Neutrophil (primary cell): ENCODE measurements around the gene GPNMB.

Experiments used
- H3K27ac ChIP-seq: fragments of 200-600 bp; sonication (generic); 2 replicates; pipeline ENCODE4 v1.5.1; 2016; ENCODE audit warnings: mild to moderate bottlenecking, moderate library complexity
- H3K27me3 ChIP-seq: fragments of 200-600 bp; sonication (generic); 2 replicates; pipeline ENCODE4 v1.6.0; 2016; ENCODE audit warnings: mild to moderate bottlenecking
- H3K36me3 ChIP-seq: fragments of 200-600 bp; sonication (generic); 2 replicates; pipeline ENCODE4 v1.5.1; 2017
- H3K4me1 ChIP-seq, 2 experiments: fragments of 200-600 bp in 1 of 2; sonication (generic) in 1 of 2; 1 replicate in 1 of 2; 2 replicates in 1 of 2; pipeline versions ENCODE4 v1.5.1 to v1.6.1; 2013 to 2016; ENCODE audit warnings: low read depth in 1 of 2, low read length in 1 of 2, mild to moderate bottlenecking in 1 of 2, moderate library complexity in 1 of 2; ENCODE audit not compliant: control insufficient read depth in 1 of 2, insufficient read depth in 1 of 2
- H3K4me3 ChIP-seq, 2 experiments: fragments of 200-600 bp in 1 of 2; sonication (generic) in 1 of 2; 1 replicate in 1 of 2; 2 replicates in 1 of 2; pipeline ENCODE4 v1.5.1; 2013 to 2016; ENCODE audit warnings: low read depth in 1 of 2, low read length in 1 of 2, mild to moderate bottlenecking in 1 of 2, moderate library complexity in 1 of 2
- H3K9me3 ChIP-seq: fragments of 200-600 bp; sonication (generic); 2 replicates; pipeline ENCODE4 v1.5.1; 2016
- TF ChIP-seq, protein P1 (sequence below): fragments of 200-600 bp; sonication (generic); IDR thresholded peaks from 2 replicates; pipeline ENCODE4 v1.5.1; 2016; ENCODE audit warnings: antibody characterized with exemption

GPNMB gene

DNA sequence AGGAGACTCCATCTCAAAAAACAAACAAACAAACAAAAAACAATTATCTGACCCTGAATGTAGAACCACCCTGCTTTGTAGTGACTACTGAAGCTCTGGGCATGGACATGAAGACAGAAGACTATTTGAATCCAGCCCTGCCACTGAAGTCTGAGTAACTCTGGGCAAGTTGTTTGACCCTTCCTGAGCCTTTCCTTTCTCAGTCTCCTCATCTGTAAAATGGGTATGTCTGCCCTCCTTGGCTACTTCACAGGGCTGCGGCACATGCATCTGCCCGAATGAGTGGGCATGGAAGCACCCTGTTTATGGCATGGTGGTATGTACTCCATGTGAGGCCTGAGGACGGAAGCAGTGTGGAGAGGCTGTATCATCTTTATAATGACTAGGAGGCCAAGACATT lies 30.4 kb downstream of the GPNMB start:
- H3K4me3 ChIP-seq: no peak overlapping the region
- H3K27ac ChIP-seq: peak overlapping the region; percentile 28
- TF ChIP-seq, protein P1, sequence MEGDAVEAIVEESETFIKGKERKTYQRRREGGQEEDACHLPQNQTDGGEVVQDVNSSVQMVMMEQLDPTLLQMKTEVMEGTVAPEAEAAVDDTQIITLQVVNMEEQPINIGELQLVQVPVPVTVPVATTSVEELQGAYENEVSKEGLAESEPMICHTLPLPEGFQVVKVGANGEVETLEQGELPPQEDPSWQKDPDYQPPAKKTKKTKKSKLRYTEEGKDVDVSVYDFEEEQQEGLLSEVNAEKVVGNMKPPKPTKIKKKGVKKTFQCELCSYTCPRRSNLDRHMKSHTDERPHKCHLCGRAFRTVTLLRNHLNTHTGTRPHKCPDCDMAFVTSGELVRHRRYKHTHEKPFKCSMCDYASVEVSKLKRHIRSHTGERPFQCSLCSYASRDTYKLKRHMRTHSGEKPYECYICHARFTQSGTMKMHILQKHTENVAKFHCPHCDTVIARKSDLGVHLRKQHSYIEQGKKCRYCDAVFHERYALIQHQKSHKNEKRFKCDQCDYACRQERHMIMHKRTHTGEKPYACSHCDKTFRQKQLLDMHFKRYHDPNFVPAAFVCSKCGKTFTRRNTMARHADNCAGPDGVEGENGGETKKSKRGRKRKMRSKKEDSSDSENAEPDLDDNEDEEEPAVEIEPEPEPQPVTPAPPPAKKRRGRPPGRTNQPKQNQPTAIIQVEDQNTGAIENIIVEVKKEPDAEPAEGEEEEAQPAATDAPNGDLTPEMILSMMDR: no peak
- H3K36me3 ChIP-seq: no peaks in the 10 kb centered on the region
- no peaks in the 10 kb centered on the region for H3K9me3 ChIP-seq
- peaks cover 15 to 16% of the 10 kb centered on the region in 2 experiments for H3K4me1 ChIP-seq
- H3K27me3 ChIP-seq: no peaks in the 10 kb centered on the region

DNA sequence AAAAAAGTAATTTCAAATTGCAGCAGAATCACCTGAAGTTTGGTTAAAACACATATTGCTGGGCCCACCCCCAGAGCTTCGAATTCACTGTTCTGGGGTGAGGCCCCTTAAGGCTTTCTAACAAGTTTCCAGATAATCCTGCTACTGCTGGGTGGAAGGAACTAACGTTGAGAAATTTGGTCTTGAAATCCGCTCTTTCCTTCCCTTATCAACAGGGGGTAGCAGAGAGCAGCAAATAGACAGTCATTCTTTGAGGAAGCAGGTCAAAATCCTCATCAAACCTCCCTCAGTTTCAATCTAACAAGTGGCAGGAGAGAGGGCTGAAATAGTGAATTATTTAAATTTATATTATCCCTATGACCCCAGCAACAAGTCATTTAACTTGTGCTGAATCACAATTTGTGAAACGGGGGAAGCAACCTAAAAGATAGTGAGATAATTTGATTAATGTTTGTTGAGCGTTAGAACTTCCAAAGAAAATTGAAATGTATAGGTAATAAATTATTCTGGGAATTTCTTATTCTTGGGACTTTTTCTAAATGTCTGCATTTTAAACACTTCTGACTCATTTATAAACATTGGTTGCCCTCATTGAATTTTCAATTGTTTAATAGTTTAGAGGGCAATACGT lies 30.9 kb downstream of the GPNMB start:
- H3K4me3 ChIP-seq: no peak overlapping the region
- no peaks in the 10 kb centered on the region for H3K27me3 ChIP-seq
- H3K27ac ChIP-seq: peak overlapping the region; percentile 28
- no peaks in the 10 kb centered on the region for H3K9me3 ChIP-seq
- no peaks in the 10 kb centered on the region for H3K36me3 ChIP-seq
- peaks cover 16 to 17% of the 10 kb centered on the region in 2 experiments for H3K4me1 ChIP-seq
- TF ChIP-seq, protein P1: peak; percentile 72

DNA sequence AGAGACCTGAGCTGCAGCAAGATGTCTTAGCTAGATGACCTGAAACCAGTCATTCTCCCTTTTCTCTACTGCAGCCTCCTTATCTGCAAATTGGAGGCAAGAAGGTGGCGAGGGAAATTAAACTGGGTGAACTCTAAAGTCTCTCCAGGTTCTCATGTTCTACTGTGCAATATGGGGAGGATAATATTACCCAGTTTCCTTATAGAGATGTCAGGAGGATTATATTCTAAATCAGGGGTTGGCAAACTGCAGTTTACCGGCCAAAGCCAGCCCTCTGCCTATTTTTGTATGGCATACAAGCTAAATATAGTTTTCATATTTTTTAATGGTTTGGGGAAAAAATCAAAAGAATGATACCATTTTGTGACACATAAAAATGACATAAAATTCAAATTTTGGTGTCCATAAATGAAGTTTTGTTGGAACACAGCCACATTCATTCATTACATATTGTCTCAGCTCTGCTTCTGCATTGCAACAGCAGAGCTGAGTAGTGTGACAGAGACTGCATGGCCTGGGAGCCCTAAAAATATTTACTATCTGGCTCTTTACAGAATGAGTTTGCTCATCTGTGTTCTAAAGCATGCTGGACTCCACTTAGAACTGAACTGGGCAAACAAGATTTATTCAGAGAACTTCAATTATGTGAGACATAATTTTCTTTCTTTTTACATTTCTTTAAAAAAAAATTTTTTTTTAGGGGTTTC lies 33.4 kb downstream of the GPNMB start:
- Histone ChIP-seq H3K27me3 (no peaks in the 10 kb centered on the region), H3K27ac (no peak overlapping the region), H3K36me3 (no peaks in the 10 kb centered on the region), H3K9me3 (no peaks in the 10 kb centered on the region), H3K4me1 (peaks cover 17% of the 10 kb centered on the region in 2 experiments), H3K4me3 (no peak overlapping the region)
- TF ChIP-seq, protein P1: no peak

DNA sequence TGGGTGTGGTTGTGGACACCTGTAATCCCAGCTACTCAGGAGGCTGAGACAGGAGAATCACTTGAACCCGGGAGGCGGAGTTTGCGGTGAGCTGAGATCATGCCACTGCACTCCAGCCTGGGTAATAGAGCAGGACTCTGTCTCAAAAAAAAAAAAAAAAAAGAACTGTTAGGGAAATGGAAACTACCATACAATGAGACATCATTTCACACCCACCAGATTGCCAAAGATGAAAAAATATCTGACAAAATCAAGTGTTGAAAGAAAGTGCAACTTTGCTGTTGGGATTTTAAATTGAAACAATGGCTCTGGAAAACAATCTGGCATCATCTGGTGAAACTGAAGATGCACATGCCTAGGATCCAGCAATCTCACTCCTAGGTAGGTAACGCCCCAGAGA lies 36.5 kb downstream of the GPNMB start:
- H3K36me3 ChIP-seq: no peaks in the 10 kb centered on the region
- H3K4me1 ChIP-seq: peaks cover 20 to 21% of the 10 kb centered on the region in 2 experiments
- TF ChIP-seq, protein P1: no peak
- no peak overlapping the region for H3K4me3 ChIP-seq
- H3K27me3 ChIP-seq: no peaks in the 10 kb centered on the region
- no peak overlapping the region for H3K27ac ChIP-seq
- H3K9me3 ChIP-seq: no peaks in the 10 kb centered on the region

DNA sequence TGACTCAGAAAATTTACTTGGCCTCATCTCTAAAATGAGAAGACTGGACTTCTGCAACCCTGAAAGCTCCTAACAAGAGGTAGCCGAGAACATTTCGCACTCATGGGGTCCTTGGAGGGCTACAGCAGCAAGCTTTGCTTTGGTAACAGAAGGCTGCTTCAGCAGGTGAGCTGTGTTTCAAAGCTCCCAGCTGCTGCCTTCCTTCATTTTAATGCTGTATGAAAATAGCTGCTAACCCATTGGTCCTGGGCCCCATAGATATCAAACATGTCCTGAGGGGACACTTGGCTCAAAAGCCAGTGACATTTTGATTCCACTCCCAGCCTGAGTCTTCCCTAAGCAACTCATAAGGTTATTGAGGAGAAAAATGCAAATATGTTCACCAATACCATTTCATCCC lies 38.3 kb downstream of the GPNMB start:
- Histone ChIP-seq H3K9me3 (no peaks in the 10 kb centered on the region), H3K27ac (no peak overlapping the region), H3K4me1 (peaks cover 21% of the 10 kb centered on the region in 2 experiments), H3K36me3 (no peaks in the 10 kb centered on the region), H3K4me3 (no peak overlapping the region), H3K27me3 (no peaks in the 10 kb centered on the region)
- TF ChIP-seq, protein P1: no peak
